Measurements from ENCODE around the gene NUDT19.
"Not testable (repeated sequence)": the region's sequence is repeated elsewhere in the genome, so short reads cannot be mapped to it uniquely, and the experiment has no call there.

Gene NUDT19

DNA sequence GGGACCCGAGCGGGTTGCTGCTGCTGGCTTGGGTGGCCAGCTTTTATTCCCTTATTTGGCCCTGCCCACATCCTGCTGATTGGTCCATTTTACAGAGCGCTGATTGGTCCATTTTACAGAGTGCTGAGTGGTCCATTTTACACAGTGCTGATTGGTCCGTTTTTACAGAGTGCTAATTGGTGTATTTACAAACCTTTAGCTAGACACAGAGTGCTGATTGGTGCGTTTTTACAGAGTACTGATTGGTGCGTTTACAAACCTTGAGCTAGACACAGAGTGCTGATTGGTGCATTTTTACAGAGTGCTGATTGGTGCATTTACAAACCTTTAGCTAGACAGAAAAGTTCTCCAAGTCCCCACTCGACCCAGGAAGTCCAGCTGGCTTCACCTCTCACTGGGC lies 8.5 kb downstream of the NUDT19 start:
- H3K4me1 ChIP-seq (ENCODE audit: insufficient read depth, low read length, severe bottlenecking), result not testable (repeated sequence)

DNA sequence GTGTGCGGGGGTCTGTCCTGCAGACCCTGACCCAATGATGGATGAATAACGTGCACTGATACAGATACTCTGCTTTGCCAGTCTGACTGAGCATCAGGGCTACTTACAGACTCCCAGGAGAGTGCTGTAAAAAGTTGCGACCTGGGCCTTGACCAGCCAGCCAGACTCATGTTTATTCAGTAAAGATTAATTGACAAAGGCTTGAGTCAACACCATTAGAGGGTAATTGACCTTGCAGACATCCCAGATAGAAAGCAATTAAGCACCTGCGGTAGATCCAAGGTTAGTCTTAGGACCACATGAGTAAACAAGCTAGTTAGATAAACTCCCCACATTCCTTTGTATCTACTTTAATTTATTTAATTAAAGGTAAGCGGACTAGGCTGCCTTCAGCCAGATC lies 10.4 kb downstream of the NUDT19 start:
- H3K4me2 ChIP-seq (ENCODE audit: low read length), result no peak overlapping the region
- no peaks in the 10 kb centered on the region for H3F3A ChIP-seq (ENCODE audit: insufficient read depth, low read length)
- no peak overlapping the region for H3K27ac ChIP-seq (ENCODE audit: low read depth, low read length, poor library complexity, severe bottlenecking)
- H4K20me1 ChIP-seq (ENCODE audit: insufficient read depth, low read length), result no peaks in the 10 kb centered on the region
- TF ChIP-seq, protein P1, sequence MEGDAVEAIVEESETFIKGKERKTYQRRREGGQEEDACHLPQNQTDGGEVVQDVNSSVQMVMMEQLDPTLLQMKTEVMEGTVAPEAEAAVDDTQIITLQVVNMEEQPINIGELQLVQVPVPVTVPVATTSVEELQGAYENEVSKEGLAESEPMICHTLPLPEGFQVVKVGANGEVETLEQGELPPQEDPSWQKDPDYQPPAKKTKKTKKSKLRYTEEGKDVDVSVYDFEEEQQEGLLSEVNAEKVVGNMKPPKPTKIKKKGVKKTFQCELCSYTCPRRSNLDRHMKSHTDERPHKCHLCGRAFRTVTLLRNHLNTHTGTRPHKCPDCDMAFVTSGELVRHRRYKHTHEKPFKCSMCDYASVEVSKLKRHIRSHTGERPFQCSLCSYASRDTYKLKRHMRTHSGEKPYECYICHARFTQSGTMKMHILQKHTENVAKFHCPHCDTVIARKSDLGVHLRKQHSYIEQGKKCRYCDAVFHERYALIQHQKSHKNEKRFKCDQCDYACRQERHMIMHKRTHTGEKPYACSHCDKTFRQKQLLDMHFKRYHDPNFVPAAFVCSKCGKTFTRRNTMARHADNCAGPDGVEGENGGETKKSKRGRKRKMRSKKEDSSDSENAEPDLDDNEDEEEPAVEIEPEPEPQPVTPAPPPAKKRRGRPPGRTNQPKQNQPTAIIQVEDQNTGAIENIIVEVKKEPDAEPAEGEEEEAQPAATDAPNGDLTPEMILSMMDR (IDR thresholded peaks at IDR 0.05; ENCODE audit: low read length), result no peak
- TF ChIP-seq EZH2 (IDR thresholded peaks at IDR 0.05; ENCODE audit: borderline replicate concordance, low read length), result no peak
- no peaks in the 10 kb centered on the region for H3K27me3 ChIP-seq (ENCODE audit: insufficient read depth, low read length)
- H3K9me3 ChIP-seq (ENCODE audit: low read length), result peaks cover 12% of the 10 kb centered on the region; the same call in 1 of the 2 replicates
- no peak overlapping the region for H3K4me3 ChIP-seq (ENCODE audit: low read depth, low read length, poor library complexity, severe bottlenecking)
- no peaks in the 10 kb centered on the region for H3K9me2 ChIP-seq (ENCODE audit: low read depth, low read length)
- H3K36me3 ChIP-seq (ENCODE audit: insufficient read depth, low read length), result peaks cover 98% of the 10 kb centered on the region
- H2AFZ ChIP-seq (ENCODE audit: low read length), result no peak overlapping the region
- H3K79me2 ChIP-seq (ENCODE audit: insufficient read depth, low read length), result peaks cover 14% of the 10 kb centered on the region; the same call in 1 of the 2 replicates
- no peaks in the 10 kb centered on the region for H3K4me1 ChIP-seq (ENCODE audit: insufficient read depth, low read length, severe bottlenecking)
- H3K9ac ChIP-seq (ENCODE audit: low read length), result no peak overlapping the region

More for the DNA sequence above, 8.5 kb downstream of the NUDT19 start:
- not testable (repeated sequence) for H2AFZ ChIP-seq (ENCODE audit: low read length); H3K4me3 ChIP-seq (ENCODE audit: low read depth, low read length, poor library complexity, severe bottlenecking); H3K27ac ChIP-seq (ENCODE audit: low read depth, low read length, poor library complexity, severe bottlenecking); H3K4me2 ChIP-seq (ENCODE audit: low read length); H3K9me2 ChIP-seq (ENCODE audit: low read depth, low read length); H4K20me1 ChIP-seq (ENCODE audit: insufficient read depth, low read length); H3K9ac ChIP-seq (ENCODE audit: low read length); H3K27me3 ChIP-seq (ENCODE audit: insufficient read depth, low read length); H3F3A ChIP-seq (ENCODE audit: insufficient read depth, low read length)
- Histone ChIP-seq H3K9me3 (ENCODE audit: low read length) (peaks cover 12% of the 10 kb centered on the region; the same call in 1 of the 2 replicates), H3K79me2 (ENCODE audit: insufficient read depth, low read length) (peaks cover 14% of the 10 kb centered on the region; the same call in 1 of the 2 replicates), H3K36me3 (ENCODE audit: insufficient read depth, low read length) (peaks cover 96% of the 10 kb centered on the region)

DNA sequence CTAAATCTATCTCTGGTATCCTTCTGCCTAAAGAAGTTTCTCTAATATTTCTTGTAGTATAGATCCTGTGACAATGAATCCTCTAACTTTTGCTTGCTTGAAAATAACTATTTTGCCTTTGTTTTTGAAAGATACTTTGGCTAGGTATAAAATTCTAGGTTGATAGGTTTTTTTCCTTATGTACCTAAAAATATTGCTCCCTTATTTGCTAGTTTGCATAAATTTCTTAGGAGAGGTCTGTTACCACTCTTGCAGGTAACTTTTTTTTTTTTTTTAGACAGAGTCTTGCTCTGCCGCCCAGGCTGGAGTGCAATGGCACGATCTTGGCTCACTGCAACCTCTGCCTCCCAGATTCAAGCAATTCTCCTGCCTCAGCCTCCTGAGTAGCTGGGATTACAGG lies 12.4 kb downstream of the NUDT19 start:
- H3F3A ChIP-seq (ENCODE audit: insufficient read depth, low read length); H3K9ac ChIP-seq (ENCODE audit: low read length); H3K27me3 ChIP-seq (ENCODE audit: insufficient read depth, low read length); H2AFZ ChIP-seq (ENCODE audit: low read length); H3K9me2 ChIP-seq (ENCODE audit: low read depth, low read length); H3K4me3 ChIP-seq (ENCODE audit: low read depth, low read length, poor library complexity, severe bottlenecking); H3K4me1 ChIP-seq (ENCODE audit: insufficient read depth, low read length, severe bottlenecking); H3K4me2 ChIP-seq (ENCODE audit: low read length); H4K20me1 ChIP-seq (ENCODE audit: insufficient read depth, low read length); H3K27ac ChIP-seq (ENCODE audit: low read depth, low read length, poor library complexity, severe bottlenecking): not testable (repeated sequence)
- peaks cover 14% of the 10 kb centered on the region; the same call in 1 of the 2 replicates for H3K79me2 ChIP-seq (ENCODE audit: insufficient read depth, low read length)
- peaks cover 12% of the 10 kb centered on the region; the same call in 1 of the 2 replicates for H3K9me3 ChIP-seq (ENCODE audit: low read length)
- peaks cover 88% of the 10 kb centered on the region for H3K36me3 ChIP-seq (ENCODE audit: insufficient read depth, low read length)

DNA sequence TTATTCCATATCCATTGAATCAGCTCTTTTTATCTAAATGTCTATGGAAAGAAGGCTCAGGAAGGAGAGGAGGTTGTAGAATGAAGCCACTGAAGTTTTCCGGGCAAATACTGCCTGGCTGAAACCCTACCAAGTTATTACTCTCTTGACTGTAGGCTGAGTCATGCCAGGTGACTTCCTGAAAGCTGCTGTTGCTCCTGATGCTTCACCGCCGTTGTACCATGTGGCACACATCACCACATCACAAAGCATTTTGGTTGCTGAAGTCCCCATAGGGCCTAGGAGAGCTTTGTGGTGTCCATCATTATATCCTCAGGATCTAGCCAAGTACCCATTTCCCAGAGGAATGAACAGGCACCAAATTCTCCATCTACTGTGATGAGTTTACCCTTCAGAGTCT lies 16.8 kb downstream of the NUDT19 start:
- no peaks in the 10 kb centered on the region for H3K9me2 ChIP-seq (ENCODE audit: low read depth, low read length)
- peaks cover 83% of the 10 kb centered on the region for H3K36me3 ChIP-seq (ENCODE audit: insufficient read depth, low read length)
- H3K79me2 ChIP-seq (ENCODE audit: insufficient read depth, low read length), result no peaks in the 10 kb centered on the region
- no peaks in the 10 kb centered on the region for H3F3A ChIP-seq (ENCODE audit: insufficient read depth, low read length)
- no peak overlapping the region for H3K4me2 ChIP-seq (ENCODE audit: low read length)
- no peaks in the 10 kb centered on the region for H3K27me3 ChIP-seq (ENCODE audit: insufficient read depth, low read length)
- no peaks in the 10 kb centered on the region for H4K20me1 ChIP-seq (ENCODE audit: insufficient read depth, low read length)
- H3K27ac ChIP-seq (ENCODE audit: low read depth, low read length, poor library complexity, severe bottlenecking), result no peak overlapping the region
- H2AFZ ChIP-seq (ENCODE audit: low read length), result no peak overlapping the region
- no peak overlapping the region for H3K9ac ChIP-seq (ENCODE audit: low read length)
- H3K9me3 ChIP-seq (ENCODE audit: low read length), result peaks cover 5% of the 10 kb centered on the region; the same call in 1 of the 2 replicates
- no peaks in the 10 kb centered on the region for H3K4me1 ChIP-seq (ENCODE audit: insufficient read depth, low read length, severe bottlenecking)
- H3K4me3 ChIP-seq (ENCODE audit: low read depth, low read length, poor library complexity, severe bottlenecking), result no peak overlapping the region
- TF ChIP-seq, protein P1 (IDR thresholded peaks at IDR 0.05; ENCODE audit: low read length), result no peak
- no peak for TF ChIP-seq EZH2 (IDR thresholded peaks at IDR 0.05; ENCODE audit: borderline replicate concordance, low read length)

Measured in OCI-LY1 (cell line).